ENCODE data around the gene HDGFL2.

HDGFL2 gene

DNA sequence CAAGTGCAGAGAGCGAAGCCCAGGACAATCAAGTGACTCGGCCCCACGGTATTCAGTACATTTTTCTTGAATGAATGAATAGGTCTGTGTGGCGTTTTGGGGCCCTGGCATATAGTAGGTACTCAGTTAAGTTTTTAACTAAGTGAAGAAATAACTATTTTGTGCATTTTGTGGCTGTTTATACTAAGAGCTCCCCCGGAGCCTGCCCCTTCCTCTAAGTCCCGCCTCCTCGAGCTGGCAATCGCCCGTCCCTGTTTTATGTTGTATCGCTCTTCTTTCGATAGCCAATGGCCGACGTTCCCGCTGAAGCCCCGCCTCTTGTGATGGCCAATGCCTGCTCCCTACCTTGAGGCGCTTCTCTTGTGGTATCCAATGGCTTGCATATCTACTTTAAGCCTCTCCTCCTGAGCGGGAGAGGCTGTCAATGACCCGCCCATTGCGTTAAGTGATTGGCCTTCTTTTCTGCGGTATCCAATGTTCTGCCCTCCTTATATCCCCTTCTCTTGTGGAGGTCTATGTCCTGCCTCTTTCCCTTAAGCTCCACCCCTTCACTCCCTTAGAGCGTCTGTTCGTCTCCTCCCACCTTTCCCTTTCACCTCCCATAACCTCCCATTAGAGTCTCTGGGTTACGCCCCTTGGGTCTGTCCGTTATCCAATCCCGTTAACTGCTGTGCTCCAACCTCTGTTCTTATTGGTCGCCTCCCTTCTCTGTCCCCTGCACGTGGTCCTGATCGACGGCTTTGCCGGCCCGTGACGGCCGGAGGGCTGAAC, 509 bp upstream of the HDGFL2 start:
- DNase-seq, result peak; percentile 95

DNA sequence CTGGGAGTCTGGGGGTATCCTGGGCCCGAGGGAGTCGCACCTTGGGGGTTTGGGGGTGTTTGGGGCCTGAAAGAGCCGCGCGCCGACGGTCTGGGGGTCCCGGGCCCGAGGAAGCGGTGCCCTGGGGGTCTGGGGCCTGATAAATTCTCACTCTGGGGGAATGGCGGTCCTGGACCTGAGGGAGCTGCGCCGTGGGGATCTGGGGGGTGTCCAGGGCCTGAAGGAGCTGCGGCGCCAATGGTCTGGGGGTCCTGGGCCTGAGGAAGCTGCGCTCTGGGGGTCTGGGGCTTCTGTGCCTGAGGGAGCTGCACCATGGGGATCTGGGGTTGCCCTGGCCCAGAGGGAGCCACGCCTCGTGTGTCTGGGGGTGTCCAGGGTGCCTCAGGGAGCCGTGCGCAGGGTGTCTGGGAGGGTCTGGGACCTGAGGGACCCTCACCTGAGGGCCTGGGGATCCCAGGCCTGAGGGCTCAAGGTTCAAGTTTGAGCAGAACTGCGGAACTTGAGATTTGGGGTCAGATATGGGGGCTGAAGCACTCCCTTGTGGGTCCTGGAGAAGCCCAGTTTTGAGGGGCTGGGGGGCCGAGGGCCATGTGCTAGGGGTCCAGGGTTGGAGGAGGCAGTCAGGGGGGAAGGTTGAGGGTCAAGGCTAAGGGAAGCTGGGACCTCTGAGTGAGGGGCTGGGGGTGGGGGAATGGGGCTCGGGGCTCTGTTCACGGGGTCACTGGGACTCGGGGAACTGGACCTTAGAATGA, 1.1 kb downstream of the HDGFL2 start:
- DNase-seq, result no peak

DNA sequence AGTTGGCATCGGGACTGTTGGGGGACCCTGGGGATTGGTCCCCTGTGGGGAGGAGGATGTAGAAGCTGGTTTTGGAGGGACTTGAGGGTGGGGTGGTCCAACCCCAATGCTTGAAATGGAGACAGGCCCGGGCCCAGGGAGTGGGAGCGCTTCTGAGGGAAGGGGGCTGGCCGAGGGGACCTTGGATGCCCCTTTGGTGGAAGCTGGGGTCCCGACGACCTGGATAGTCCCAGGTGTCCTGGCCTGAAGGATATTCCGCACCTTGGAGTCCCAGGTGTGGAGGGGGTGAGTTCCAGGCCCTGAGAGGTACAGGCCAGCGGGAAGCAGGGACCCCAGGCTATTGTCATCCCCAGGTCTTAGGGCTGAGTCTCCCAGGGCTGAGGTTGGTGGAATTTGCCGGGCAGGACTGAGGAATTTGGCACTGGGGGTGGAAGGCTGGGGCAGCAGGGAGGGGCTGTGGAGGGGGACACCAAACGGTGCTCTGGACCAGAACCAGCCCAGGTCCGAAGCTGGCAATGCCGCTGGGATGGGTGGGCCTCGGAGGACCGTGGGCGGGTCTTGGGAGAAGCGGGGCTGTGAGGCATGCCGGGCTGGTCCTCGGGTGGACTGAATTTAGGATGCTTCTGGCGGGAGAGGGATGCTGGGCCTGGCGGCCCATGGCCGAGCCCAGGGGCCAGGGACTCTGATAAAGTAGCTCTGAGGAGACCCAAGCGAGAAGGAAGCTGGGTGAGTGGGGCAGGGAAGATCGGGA, 1.8 kb downstream of the HDGFL2 start:
- DNase-seq, result no peak

DNA sequence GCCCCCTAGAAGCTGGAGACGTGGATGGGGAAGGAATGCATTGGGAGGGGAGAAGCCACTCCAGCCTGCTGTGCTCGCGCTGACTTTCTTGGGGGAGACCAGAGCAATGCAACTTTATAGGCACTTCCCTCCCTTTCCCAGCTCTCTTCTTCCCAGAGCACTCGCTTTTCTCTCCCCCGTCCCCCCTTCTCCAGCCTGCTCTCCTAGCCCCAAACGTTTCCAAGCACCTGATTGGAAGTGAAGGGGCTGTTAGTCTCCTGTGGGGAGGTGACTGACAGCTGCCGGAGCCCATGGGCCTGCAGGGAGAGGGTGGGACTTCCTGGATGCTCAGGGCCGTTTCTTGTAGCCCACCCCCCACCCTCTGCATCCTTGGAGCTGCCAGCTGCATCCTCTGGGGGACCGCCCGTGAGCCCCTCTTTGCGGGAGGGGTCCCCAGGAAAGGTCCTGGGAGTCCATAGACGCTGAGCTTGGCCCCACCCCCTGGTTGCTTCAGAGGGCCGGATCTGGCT, 2.5 kb downstream of the HDGFL2 start:
- peak; percentile 21 for DNase-seq

DNA sequence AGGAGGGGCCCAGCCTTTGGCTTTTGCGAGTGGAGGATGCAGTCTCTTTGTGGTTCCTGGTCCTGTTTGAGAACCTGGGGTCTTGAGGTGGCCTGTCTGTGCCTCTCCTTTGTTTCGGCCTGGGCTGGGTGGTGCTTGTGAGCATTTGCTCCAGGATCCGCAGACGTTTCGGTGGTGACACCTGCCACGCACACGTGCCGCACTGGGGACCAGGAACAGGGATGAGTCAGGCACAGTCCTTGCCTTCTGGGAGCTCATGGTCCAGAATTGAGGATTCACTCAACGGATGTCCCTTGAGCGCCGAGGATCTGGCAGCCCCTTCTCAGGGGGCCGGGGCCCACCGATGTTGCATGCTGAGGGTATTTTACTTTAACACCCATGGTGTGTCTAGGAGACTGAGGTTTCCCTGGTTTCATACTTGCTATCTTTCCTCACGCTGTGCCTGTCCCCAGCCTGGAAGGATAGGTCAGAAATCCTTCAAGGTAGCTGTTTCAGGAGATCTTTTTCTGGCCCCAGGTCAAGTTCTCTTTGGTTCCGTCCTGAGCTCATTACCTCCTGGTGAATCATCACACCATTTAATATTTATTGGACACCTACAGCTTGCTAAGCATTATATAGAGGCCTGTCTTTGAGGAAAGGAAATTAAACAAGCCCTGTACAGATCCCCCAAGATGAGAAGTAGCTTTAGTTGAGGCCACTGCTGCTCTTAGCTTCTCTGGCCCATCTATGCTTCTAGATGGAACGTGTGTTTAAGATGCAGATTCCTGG, 5.1 kb downstream of the HDGFL2 start:
- DNase-seq, result no peak

DNA sequence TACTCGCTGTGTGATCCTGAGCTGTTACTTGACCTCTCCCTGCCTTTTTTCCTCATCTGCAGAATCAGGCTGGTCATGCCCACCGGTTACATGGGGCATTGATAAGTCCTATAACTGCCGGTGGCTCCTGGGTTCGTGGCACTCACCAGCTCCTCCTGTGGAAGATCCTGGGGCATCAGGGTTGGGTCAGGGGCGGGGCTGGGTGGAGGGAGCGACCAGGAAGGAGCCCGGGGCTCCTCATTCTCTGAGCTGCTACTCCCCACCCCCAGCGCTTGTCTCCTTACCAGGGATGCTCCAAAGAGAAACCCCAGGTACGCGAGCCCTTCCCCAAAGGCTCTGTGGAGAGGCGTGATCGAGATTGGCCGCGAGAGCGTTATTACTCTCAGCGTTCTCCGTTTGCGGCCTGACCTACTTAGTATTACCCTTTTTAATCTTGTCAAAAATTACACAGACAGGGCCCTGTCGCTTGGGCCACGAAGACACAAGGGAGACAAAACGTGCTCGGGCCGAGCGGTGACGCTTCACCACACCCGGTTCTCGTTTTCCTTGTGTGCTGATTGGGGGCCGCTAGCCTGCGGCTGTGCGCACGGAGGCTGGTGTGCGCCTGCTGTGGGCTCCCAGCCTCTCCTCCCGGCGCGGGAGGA, 10.7 kb downstream of the HDGFL2 start:
- DNase-seq, result no peak

DNA sequence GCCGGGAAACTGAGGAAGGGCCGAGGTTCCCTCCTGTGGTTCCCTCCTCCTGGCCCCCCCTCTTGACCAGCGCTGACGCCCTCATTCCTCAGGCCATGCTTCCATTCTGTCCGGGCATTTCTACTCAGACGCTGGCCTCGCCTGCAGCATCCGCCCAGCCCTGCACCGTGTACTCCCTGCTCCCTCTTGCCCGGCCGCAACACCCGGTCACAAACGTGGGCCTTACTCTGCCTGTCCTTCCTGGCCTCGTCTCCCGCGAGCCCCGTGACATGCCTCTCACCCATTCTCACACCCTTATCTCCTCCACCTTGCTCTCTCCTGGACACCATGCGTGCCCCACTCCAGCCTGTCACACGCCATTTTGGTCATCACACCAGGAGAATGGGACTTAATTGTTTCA, 11.3 kb downstream of the HDGFL2 start:
- no peak for DNase-seq

DNA sequence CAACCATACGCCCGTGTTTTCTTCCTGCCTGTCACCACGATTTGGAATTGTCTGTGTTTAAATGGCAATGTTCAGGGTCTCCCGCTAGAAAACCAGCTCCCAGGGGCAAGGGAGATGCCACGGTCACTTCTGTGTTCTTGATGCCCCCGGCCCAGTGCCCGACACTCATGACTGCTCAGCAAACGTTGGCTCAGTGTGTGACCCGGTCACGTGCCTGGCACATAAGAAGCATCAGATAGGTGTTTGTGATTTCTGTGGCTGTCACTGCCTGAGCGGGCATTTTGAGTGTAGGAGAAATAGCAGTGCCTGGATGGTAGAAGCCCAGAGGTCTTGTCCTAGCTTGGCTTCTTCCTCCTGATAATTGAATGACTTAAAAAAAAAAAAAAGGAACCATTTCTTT, 15.5 kb downstream of the HDGFL2 start:
- no peak for DNase-seq

DNA sequence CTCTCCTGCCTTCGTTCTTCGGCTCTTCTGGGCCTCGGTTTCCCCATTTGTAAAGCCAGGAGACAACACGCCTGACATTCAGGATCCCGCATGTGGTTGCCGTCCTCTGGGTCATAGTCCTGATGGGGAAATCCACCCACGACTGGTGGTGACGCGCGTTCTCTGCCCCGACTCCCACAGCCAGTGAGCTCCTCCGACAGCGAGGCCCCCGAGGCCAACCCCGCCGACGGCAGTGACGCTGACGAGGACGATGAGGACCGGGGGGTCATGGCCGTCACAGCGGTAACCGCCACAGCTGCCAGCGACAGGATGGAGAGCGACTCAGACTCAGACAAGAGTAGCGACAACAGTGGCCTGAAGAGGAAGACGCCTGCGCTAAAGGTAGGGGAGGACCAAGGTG, 16.4 kb downstream of the HDGFL2 start:
- no peak for DNase-seq

DNA sequence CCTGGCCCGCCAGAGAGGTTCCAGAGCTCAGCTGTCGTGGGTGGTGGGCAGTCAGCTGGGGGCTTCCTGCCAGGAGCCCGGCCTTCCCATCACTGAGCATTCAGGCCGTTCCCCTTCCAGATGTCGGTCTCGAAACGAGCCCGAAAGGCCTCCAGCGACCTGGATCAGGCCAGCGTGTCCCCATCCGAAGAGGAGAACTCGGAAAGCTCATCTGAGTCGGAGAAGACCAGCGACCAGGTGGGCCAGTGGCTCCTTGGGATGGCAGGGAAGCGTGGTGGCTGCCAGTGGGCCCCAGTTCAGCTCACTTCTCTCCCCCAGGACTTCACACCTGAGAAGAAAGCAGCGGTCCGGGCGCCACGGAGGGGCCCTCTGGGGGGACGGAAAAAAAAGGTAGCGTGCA, 19.3 kb downstream of the HDGFL2 start:
- DNase-seq, result no peak

DNA sequence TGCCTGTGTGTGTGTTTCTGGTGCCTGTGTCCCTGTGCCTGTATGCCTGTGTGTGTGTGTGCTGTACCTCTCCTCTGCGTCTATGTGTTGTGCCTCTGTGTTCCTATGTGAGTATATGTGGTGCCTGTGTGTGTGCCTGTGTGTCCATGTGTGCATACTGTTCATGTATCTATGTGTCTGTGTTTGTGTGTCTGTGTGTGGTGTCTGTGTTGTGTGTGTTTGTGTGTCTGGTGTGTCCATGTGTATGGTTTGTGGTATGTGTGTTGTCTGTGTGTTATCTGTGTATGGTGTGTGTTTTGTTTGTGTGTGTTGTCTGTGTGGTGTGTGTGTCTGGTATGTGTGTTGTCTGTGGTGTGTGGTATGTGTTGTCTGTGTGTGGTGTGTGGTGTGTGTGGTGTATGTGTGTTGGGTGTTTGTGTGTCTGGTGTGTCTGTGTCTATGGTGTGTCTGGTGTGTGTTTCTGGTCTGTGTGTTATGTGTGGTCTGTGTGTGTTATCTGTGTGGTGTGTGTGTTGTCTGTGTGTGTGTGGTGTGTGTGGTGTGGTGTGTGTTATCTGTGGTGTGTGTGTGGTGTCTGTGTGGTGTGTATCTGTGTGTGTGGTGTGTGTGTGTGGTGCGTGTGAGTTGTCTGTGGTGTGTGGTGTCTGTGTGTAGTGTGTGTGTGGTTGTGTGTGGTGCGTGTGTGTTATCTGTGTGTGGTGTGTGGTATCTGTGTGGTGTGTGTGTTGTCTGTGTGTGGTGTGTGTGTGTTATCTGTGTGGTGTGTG, 20.4 kb downstream of the HDGFL2 start:
- DNase-seq, result no peak

DNA sequence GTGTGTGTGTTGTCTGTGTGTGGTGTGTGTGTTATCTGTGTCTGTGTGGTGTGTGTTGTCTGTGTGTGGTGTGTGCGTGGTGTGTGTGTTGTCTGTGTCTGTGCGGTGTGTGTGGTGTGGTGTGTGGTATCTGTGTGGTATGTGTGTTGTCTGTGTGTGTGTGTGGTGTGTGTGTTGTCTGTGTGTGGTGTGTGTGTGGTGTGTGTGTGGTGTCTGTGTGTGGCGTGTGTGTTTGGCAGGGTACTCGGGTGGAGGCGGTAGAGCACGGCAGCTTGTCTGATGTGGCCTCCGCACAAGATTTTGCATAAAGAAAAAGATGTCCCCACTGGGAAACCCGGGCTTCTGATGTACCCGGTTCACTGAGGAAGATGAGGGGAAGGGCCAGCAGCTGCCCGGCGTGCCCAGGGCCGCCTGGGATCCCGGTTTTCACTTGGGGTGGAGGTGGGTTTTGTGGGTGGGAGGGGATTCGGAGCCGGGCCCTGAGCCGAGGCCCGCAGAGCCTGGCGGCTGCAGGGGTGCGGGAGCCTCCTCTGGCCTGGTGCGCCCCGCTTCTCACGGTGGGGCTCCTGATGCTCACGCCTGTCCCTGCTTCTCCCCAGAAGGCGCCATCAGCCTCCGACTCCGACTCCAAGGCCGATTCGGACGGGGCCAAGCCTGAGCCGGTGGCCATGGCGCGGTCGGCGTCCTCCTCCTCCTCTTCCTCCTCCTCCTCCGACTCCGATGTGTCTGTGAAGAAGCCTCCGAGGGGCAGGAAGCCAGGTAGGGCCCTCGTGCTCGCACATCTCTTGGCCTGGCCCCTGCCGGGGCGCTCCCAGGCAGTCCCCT, 21.2 kb downstream of the HDGFL2 start:
- DNase-seq, result no peak

DNA sequence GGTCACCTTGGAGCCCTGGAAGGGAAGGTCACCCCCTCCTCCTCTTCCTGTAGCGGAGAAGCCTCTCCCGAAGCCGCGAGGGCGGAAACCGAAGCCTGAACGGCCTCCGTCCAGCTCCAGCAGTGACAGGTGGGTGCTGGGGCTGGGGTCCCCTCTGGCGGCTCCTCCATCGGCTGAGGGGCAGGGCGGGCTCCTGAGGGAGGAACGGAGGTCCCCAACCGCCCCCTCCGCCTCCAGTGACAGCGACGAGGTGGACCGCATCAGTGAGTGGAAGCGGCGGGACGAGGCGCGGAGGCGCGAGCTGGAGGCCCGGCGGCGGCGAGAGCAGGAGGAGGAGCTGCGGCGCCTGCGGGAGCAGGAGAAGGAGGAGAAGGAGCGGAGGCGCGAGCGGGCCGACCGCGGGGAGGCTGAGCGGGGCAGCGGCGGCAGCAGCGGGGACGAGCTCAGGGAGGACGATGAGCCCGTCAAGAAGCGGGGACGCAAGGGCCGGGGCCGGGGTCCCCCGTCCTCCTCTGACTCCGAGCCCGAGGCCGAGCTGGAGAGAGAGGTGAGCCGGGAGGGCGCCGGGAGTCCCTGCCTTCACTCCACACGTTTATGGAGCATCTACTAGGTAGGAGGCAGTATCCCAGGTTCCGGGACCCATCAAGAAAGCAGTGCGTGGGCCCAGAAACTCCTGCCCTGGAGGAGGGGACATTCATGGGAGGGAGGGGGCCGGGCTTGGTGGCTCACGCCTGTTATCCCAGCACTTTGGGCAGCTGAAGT, 22.0 kb downstream of the HDGFL2 start:
- DNase-seq, result no peak

DNA sequence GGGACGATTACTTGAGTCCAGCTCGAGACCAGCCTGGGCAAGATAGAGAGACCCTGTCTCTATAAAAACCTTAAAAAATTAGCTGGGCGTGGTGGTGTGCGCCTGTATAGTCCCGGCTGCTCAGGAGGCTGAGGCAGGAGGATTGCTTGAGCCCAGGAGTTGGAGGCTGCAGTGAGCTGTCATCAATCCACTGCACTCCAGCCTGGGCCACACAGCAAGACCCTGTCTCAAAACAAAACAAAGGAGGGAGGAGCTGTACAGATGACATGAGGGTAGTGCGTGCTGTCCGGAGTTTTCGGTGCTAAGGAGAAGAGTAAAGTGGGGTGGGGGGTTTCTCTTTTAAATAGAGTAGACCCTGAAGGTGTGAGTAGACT, 22.6 kb downstream of the HDGFL2 start:
- DNase-seq, result no peak

DNA sequence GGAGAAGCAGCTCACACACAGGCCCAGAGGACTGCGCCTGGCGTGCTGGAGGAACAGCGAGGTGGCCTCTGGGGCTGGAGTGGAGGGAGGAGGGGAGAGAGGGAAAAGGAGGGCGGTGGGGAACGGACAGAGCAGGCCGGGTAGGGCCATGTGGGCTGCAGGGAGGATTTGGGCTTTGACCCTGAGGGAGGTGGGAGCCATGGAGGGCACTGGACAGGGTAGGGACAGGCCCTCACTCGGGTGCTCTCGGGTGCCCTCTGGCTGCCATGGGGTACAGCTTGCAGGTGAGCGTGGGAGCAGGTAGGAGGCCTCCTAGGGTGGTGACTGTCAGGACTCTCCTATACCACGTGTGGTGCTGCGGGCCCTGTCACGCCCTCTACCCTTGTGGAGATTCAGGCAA, 23.4 kb downstream of the HDGFL2 start:
- no peak for DNase-seq

DNA sequence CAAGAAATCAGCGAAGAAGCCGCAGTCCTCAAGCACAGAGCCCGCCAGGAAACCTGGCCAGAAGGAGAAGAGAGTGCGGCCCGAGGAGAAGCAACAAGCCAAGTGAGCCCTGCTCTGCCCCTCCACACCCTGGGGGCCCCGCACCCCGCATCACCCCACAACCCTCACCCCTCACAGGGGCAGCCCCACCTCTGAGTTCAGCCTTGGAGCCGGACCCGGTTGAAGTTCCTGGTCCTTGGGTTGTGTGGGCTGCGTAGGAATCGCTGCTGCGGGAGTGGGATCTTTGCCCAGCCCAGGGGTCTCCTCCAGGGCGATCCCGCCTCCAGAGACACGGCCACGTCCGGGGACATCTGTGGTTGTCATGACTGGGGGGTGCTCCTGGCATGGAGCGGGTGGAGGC, 24.2 kb downstream of the HDGFL2 start:
- DNase-seq, result no peak

DNA sequence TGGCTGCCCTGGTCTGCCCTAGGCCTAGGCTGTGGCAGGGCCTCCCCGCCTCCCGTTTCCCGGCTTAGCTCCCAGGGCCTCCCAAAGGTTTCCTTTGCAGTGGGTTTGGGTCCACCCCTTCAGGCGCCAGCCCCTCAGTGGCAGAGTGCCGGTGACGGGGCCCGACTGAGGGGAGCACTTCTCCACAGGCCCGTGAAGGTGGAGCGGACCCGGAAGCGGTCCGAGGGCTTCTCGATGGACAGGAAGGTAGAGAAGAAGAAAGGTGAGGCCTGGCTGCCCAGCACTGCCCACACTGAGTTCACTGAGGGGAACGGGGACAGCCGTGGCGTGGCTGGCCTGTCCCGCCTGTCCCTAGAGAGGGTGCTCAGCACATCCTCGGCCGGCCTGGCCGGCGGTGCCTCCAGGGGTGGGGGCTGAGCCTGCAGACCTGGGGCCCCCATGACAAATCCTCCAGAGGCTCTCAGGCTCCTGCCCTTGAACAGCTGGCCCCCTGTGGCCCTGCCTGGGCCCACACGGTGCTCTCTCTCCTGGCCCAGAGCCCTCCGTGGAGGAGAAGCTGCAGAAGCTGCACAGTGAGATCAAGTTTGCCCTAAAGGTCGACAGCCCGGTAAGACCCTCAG, 25.8 kb downstream of the HDGFL2 start:
- no peak for DNase-seq

DNA sequence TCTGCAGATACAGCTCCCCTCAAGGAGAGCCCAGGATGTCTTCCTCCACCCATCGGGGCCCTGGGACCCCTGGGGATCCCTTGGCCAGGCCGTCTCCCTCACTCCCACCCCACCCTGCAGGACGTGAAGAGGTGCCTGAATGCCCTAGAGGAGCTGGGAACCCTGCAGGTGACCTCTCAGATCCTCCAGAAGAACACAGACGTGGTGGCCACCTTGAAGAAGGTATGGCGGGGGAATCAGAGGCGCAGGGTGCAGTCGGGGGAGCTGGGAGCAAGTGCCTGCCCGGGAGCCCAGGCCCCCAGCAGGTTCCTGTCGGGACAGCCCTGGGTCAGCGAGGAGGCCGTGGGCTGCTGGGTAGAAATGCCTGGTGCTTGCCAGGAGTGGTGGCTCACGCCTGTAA, 26.6 kb downstream of the HDGFL2 start:
- no peak for DNase-seq

DNA sequence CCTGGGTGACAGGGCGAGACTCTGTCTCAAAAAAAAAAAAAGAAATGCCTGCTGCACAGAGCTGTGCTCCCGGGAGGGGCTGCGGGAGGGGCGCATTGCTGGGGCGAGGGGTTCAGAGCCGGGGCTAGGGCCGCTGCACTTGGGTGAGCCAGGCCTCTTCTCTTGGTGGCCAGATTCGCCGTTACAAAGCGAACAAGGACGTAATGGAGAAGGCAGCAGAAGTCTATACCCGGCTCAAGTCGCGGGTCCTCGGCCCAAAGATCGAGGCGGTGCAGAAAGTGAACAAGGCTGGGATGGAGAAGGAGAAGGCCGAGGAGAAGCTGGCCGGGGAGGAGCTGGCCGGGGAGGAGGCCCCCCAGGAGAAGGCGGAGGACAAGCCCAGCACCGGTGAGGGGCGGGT, 27.2 kb downstream of the HDGFL2 start:
- DNase-seq, result no peak
